Ramos (cell line): ENCODE measurements around the gene EIF1AD.
"Not testable (repeated sequence)": the region's sequence is repeated elsewhere in the genome, so short reads cannot be mapped to it uniquely, and the experiment has no call there.

Source experiments
- in situ Hi-C: fragments of 300-500 bp; cut with MboI; formaldehyde crosslinking; loops from one replicate; pipeline ENCODE4 v1.14.3; 2022; ENCODE audit warnings: low sequenced_read_pairs; ENCODE audit not compliant: unreplicated experiment

EIF1AD gene

DNA sequence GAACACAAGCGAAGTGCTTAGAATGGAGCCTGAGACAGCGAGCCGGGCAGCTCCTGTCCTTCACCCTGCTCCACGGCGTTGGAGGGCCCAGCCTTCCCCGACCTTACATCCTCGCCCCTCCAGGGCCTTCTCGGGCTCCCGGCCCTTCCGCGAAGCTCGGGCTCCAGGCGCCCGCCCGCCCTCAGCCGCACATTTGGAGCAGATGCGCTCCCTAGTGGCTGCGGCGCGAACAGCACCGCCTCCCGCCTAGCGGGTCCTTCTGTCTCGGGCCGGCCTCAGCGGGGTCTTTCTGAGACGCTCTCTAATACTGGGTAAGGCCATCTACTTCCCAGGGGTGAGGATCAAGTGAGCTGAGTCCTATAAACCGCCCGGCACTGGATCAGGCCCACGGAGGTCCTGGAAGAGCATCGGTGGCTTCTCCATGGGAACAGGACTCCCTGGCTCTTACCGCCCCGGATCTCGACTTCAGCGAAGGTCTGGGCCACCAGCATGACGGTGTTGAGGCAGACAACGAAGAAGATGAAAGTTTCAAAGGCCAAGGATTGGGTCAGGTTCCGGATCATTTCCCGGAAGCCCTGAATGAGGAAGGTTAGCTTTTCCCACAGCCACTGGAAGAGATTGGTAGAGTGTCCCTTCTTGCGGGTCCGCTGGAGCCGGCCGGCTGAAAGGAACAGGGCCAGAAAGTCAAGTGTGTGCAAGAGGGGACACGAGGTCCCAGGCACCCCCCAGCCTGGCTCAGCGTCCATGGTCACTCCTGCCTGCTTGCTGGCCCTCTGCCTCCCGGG is 20.6 kb upstream of the EIF1AD start:
- in situ Hi-C loops = no loop called here

DNA sequence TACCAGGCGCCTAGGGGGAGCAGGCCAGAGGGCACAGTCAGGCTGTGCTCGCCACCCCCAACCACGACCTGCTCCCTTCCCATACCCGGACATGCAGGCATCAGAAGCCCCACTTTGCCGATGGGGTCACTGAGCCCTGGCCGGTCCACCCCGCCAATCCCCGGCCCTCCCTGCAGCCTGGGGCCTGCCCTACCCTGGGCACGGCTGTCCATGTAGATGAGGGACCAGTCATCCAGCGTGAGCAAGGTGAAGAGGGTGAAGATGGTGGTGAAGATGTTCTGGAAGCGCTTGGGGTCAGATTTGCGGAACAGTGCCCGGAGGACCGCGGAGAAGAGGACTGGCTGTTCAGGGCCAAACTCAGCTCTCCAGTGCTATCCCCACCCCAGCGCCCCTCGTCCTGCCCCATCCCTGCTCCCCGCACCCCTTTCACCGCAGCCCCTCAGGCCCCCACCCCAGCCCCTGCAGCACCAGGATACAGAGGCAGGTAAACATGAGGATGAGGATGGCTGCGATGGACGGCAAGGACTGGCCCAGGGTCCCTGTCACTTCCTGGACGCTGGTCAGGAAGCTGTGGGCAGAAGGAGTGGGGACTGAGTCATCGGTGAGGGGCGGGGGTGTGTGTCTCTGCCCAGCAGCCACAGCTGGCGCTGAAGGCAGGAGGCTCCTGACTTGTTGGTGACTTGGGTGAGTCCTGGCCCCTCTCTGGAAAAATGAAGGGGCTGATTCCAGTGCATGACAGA is 18.8 kb upstream of the EIF1AD start:
- in situ Hi-C loops = no loop called here

GRCh38 chr11:66020212-66020611 is 18.3 kb upstream of the EIF1AD start:
- in situ Hi-C loops = no loop called here

- in situ Hi-C loops = no loop called here
These were observed 15.4 kb upstream of the EIF1AD start for GRCh38 chr11:66017321-66017720.

- in situ Hi-C loops = no loop called here
These were observed 14.8 kb upstream of the EIF1AD start for GRCh38 chr11:66016793-66017177.

- in situ Hi-C loops = no loop called here
These were observed 14.2 kb upstream of the EIF1AD start for GRCh38 chr11:66015936-66016792.

DNA sequence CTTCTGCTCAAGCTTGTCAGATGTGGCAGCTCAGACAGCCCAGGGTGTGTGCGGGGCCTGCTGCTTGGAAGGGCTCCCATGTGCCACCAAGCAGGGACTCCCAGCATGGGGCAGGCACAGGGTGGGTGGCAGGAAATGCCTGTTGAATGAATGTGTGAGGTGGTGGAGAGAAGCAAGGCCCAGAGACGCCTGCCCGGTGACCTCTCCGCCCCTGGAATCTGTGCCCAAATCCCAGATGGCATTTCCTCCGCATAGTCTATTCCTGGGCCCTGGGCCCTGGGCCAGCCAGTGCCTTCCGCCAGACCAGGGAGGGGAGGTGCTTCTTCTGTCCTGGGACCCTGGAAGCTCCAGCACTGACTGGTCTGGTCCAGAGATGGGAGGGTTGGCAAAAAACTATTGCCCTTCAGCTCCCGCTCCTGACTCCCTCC is 13.5 kb upstream of the EIF1AD start:
- in situ Hi-C loops = no loop called here

DNA sequence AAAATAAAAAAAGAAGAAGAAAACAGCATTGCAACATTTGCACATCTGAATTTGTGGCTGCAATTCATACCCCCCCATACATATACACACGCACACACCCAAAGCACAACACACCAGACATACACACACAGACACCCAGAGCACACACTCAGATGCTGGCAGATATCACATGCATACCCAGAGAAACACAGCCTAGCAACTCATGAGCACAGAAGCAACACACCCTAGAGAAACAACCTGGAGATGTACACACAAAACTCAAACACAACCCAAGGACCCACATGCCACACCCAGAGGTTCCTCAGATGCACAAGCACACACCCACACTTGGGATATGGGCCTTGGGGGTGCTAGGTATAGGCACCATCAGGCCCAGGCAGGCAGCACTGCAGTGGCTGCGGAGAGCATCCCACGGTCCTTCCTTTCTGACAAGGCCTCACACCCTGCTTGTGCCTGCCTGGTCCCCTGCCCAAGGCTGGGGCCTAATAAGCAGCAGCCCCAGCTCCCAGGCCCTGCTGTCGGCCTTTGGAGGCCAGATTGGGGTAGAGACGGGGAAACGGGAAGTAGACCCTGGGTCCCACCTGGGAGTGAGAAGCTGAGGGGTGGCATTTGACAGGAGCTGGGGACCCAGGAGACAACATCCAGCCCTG is 13.0 kb upstream of the EIF1AD start:
- in situ Hi-C loops = no loop called here

- in situ Hi-C loops = no loop called here
These were observed 11.8 kb upstream of the EIF1AD start for GRCh38 chr11:66013762-66014100.

GRCh38 chr11:66012946-66013761 is 11.2 kb upstream of the EIF1AD start:
- in situ Hi-C loops = no loop called here

- in situ Hi-C loops = no loop called here
These were observed 10.5 kb upstream of the EIF1AD start for GRCh38 chr11:66012371-66012945.

DNA sequence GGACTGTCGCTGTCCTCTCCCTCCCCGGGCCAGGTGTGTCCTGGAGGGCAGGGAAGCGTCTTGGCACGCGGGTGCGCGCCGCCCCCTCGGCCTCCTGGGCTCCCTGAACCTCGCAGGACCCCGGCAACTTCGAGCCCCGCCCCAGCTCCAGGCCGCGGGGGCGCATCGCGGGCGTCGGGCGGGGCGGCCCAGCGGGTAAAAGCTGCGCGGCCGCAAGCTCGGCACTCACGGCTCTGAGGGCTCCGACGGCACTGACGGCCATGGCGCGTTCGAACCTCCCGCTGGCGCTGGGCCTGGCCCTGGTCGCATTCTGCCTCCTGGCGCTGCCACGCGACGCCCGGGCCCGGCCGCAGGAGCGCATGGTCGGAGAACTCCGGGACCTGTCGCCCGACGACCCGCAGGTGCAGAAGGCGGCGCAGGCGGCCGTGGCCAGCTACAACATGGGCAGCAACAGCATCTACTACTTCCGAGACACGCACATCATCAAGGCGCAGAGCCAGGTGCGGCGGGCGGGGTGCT is 9.9 kb upstream of the EIF1AD start, which contains the start of gene CST6:
TSS of gene CST6 (plus strand) at position 224 of the 519 bp plus-strand sequence. CDS start at position 261, 37 bp downstream.
- in situ Hi-C loops = no loop called here

GRCh38 chr11:66011239-66011784 is 9.4 kb upstream of the EIF1AD start:
- in situ Hi-C loops = no loop called here

- in situ Hi-C loops = not testable (repeated sequence)
These were observed 8.1 kb upstream of the EIF1AD start for GRCh38 chr11:66010036-66010435.

- in situ Hi-C loops = no loop called here
These were observed 6.6 kb upstream of the EIF1AD start for GRCh38 chr11:66008468-66009101.

- in situ Hi-C loops = no loop called here
These were observed 6.1 kb upstream of the EIF1AD start for GRCh38 chr11:66008095-66008467.

- in situ Hi-C loops = no loop called here
These were observed 5.3 kb upstream of the EIF1AD start for GRCh38 chr11:66007201-66007634.

- in situ Hi-C loops = no loop called here
These were observed 4.9 kb upstream of the EIF1AD start for GRCh38 chr11:66006891-66007176.
